Stimulated activated CD8-positive, alpha-beta memory T cell treated with anti-CD3 and anti-CD28 coated beads, Interleukin-12 subunit alpha, Interleukin-12 subunit beta, amount 100 ng/mL, for 24 hours (primary cell): ENCODE results near the gene PDE4D.

Experiments used
- DNase-seq: peaks from one replicate; pipeline ENCODE4 v3.0.0-alpha.2; 2020; ENCODE audit errors: extremely low read depth

PDE4D gene

DNA sequence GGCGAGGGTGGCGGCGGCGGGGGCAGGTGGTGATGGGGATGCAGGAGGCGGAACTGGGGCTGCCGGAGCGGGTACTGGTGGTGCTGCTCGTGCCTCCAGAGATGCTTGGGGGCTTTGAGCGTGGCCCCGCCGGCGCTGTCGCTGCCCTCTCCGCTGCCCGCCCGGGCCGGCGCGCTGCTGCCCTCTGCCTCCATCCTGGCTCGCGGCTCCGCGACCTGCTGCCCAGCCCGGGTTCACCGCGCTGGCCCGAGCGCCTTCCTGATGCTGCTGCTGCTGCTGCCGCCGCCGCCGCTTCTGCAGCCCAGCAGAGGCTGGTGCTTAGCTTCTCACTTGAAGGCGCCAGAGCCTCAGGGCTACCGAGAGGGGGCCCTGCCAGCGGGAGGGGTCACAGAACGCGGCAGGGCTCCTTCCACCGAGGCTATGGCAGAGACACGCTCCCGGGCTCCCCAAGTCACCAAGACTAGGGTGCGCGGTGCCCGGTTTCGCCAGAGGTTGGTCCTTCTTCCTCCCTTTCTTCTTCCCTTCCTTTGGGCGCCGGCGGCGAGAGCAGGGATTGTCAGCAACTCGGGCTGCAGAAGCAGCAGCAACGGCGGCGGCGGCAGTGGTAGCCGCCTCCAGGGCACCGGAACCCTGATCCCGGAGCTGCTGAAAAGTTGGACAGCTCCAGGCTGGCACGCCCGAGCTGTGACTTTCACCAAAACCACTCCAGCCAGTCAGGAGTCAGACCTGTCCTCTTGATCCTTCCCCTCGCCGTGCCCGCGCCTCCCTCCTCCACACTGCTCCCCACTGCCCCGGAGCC lies at the start of gene PDE4D:
TSS of gene PDE4D (minus strand) at position 298 of the 799 bp plus-strand sequence.
- DNase-seq, result no peak

GRCh38 chr5:59937633-59938032 lies 44.1 kb upstream of the PDE4D start:
- DNase-seq, result no peak

DNA sequence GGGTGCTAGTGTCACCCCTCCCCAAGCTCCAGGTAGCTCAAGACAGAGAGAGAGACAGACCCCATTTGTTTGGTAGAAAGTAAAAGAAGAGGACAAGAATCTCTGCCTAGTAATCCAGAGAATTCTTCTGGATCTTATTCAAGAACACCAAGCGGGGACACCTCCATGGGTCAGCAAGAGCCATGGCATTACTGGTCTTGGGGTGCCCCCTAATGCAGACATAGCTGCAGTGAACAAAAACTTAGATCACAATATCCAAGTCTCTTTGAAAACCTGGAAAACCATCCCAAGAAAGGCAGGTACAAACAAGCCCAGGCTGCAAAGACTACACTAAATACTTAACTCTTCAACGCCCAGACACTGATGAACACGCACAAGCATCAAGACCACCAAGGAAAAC lies 29.9 kb upstream of the PDE4D start:
- no peak for DNase-seq

GRCh38 chr5:59922220-59922619 lies 28.7 kb upstream of the PDE4D start:
- no peak for DNase-seq

GRCh38 chr5:59921816-59922215 lies 28.3 kb upstream of the PDE4D start:
- DNase-seq, result no peak

GRCh38 chr5:59919484-59919883 lies 26.0 kb upstream of the PDE4D start:
- no peak for DNase-seq

DNA sequence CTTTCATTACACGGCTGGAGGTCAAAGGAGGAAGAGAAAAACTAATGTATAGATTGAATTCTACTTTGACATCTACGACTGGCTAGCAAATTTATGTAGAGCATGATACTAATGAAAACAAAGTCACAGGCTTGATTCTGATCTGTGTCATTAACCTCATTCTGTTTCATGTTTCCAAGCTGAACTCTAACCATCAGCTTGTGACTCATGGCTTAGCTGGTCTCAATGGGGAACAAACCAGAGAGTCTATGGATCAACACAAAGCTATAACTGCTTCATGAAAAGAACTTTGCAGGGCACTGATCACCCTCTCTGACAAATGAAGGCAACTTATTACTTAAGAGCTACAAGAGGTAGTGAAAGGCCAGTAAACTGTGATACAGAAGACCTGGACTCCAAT lies 23.6 kb upstream of the PDE4D start:
- no peak for DNase-seq

GRCh38 chr5:59905188-59905587 lies 11.7 kb upstream of the PDE4D start:
- DNase-seq, result no peak

DNA sequence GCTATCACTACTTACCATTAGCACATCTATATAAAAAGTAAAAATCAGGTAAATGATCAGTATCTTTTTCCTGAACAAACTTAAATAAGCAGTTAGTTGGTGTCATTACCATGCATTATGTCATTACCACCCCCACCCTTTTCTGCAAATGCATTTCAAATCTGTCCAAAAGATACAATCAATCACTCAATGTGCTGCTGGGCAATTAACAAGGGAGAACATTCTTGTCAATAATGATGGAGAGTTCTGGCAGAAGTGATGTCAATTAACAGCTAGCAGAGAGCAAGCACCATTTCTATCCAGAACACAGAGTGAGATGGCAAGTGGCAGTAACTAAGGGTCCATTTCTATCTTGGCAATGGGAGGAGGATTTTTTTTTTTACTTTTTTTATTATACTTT lies 3.5 kb upstream of the PDE4D start:
- no peak for DNase-seq

- no peak for DNase-seq
Measured at GRCh38 chr5:59891962-59892643, 1.4 kb downstream of the PDE4D start.

DNA sequence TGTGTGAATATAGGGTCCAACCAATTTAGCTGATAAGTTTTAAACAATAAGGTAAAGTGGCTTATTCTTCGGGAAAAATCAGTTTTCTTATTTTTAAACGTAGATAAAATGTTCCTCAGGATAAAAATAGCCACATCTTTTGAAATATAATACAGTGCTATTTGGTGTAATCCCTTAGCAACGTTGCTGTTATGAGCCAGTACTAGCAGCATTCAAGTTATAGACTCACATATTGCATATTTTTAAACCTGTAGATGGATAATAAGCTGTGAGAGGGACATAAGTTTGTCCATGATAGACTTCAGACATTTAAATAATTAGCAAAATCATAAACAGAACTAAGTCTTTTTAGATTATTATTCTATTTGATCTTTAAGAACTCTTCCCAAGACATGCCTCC lies 6.3 kb downstream of the PDE4D start:
- DNase-seq, result no peak

DNA sequence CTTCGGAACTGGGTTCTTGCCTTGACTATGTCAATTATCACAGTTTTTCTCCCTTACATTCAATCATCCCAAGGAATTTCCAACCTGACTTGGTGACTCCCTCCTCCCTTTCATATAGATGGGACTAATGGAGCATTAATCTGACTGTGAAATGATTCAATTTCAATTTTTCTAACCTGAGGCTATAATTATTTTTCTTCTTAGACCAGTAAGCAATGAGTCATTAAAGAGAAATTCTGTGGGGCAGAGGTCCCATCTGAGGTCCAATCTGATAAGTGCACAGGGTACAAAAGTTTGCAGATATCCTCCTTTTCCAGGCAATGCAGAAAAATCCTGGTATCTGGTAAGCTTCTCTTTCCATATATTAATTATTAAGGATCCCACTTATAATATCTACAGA lies 18.9 kb downstream of the PDE4D start:
- no peak for DNase-seq

- DNase-seq, result no peak
Measured at GRCh38 chr5:59873113-59873512, 20.4 kb downstream of the PDE4D start.

- DNase-seq, result no peak
Measured at GRCh38 chr5:59866661-59867060, 26.9 kb downstream of the PDE4D start.

GRCh38 chr5:59864718-59865117 lies 28.8 kb downstream of the PDE4D start:
- no peak for DNase-seq

- no peak for DNase-seq
Measured at GRCh38 chr5:59863777-59864176, 29.7 kb downstream of the PDE4D start.

DNA sequence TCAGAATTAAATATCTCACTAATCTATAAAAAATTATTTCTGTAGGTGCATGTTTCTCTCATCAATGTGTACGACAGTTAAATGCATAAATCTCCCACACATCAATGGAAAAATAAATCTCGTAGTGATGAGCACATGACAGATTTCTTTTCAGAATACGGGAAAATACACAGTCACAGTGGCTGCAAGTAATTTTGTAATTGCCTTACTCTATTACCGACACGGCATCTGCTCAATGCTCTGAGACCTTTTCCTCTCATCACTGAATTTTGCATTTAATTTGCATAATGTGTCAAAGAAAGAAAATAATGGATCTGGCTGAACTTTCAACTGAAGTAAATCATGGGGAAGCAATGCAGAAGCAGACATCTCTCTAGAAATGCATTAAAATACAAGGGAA lies 37.2 kb downstream of the PDE4D start:
- no peak for DNase-seq

- DNase-seq, result no peak
Measured at GRCh38 chr5:59850766-59851165, 42.8 kb downstream of the PDE4D start.

GRCh38 chr5:59847586-59847985 lies 45.9 kb downstream of the PDE4D start:
- DNase-seq, result no peak

GRCh38 chr5:59845730-59846129 lies 47.8 kb downstream of the PDE4D start:
- DNase-seq, result no peak

DNA sequence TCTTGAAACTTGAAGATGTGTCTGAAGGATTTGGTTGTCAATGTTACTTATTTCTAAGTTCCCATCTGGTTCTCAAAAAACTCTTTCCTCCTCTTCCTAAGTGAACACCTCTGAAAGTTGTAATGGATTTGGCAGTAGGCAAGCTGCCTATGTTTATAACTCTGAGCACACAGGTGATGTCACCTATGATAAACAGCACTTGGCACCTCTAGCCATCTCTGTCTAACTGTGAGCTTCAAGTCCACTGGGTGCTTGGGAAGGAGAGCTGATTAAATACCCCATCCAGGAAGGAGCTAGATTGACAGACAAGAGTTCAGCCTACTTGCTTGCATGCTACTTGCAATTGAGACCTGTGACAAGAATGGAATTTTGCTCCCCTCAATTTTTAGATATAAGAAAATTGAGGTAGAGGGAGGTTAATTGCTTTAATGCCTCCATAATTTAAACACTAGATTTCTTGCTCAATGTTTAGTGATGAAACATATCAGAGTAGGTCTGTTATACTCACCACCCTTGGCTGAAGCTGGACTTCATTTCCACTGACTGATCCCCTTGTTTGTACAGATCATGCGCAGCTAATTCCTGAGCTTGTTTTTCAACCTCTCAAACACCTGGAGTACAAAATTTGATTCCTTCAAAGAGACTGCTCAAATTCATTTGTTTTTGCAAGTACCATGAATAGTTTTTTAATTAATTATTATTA lies 49.9 kb downstream of the PDE4D start:
- no peak for DNase-seq

DNA sequence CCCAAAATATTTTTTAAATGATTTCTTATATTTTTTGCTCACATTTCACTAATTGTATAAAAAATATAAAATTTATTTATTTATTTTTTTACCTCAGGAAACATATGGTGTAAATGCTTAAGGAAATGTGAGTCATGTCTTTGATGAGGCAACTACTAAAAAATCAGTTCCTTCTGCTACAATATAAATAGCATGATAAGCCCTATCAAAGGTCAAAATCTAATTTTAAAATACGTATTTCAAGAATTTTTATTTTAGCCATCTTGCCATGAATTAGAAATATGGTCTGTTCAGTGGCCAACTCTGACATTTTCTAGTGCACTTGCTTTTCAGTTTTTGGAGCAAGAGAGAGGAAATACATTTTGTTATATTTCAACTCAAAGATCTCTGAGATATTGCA lies 50.5 kb downstream of the PDE4D start:
- DNase-seq, result no peak

- DNase-seq, result no peak
Measured at GRCh38 chr5:59840200-59840601, 53.3 kb downstream of the PDE4D start.
